ENCODE measurements around the gene MCF2L.

GRCh38 chr13:113048766-113049165 lies 79.8 kb downstream of the MCF2L start:
- TF ChIP-seq POLR2AphosphoS5 (IDR thresholded peaks at IDR 0.05; ENCODE audit: low read depth) = no peak
- TF ChIP-seq, protein P1, sequence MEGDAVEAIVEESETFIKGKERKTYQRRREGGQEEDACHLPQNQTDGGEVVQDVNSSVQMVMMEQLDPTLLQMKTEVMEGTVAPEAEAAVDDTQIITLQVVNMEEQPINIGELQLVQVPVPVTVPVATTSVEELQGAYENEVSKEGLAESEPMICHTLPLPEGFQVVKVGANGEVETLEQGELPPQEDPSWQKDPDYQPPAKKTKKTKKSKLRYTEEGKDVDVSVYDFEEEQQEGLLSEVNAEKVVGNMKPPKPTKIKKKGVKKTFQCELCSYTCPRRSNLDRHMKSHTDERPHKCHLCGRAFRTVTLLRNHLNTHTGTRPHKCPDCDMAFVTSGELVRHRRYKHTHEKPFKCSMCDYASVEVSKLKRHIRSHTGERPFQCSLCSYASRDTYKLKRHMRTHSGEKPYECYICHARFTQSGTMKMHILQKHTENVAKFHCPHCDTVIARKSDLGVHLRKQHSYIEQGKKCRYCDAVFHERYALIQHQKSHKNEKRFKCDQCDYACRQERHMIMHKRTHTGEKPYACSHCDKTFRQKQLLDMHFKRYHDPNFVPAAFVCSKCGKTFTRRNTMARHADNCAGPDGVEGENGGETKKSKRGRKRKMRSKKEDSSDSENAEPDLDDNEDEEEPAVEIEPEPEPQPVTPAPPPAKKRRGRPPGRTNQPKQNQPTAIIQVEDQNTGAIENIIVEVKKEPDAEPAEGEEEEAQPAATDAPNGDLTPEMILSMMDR (IDR thresholded peaks at IDR 0.05; ENCODE audit: insufficient read depth, low read length) = no peak
- TF ChIP-seq GABPA (IDR thresholded peaks at IDR 0.05; ENCODE audit: low read depth) = no peak
- no peak for TF ChIP-seq SPI1 (IDR thresholded peaks at IDR 0.05; ENCODE audit: borderline replicate concordance, low read depth)
- TF ChIP-seq, protein P2, sequence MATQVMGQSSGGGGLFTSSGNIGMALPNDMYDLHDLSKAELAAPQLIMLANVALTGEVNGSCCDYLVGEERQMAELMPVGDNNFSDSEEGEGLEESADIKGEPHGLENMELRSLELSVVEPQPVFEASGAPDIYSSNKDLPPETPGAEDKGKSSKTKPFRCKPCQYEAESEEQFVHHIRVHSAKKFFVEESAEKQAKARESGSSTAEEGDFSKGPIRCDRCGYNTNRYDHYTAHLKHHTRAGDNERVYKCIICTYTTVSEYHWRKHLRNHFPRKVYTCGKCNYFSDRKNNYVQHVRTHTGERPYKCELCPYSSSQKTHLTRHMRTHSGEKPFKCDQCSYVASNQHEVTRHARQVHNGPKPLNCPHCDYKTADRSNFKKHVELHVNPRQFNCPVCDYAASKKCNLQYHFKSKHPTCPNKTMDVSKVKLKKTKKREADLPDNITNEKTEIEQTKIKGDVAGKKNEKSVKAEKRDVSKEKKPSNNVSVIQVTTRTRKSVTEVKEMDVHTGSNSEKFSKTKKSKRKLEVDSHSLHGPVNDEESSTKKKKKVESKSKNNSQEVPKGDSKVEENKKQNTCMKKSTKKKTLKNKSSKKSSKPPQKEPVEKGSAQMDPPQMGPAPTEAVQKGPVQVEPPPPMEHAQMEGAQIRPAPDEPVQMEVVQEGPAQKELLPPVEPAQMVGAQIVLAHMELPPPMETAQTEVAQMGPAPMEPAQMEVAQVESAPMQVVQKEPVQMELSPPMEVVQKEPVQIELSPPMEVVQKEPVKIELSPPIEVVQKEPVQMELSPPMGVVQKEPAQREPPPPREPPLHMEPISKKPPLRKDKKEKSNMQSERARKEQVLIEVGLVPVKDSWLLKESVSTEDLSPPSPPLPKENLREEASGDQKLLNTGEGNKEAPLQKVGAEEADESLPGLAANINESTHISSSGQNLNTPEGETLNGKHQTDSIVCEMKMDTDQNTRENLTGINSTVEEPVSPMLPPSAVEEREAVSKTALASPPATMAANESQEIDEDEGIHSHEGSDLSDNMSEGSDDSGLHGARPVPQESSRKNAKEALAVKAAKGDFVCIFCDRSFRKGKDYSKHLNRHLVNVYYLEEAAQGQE (IDR thresholded peaks at IDR 0.05; ENCODE audit: insufficient replicate concordance, low read depth) = no peak

Data from HL-60 (cell line).